Esophagus muscularis mucosa (tissue), 3 donors: Measurements from ENCODE around the gene GABRB3.

Experiments used
- CTCF ChIP-seq, 3 experiments: fragments of 200-600 bp in 2 of 3; fragments of 450-650 bp in 1 of 3; sonication (generic) in 2 of 3; IDR thresholded peaks; one replicate each; pipeline ENCODE4 v1.5.1; 2017 to 2019; ENCODE audit warnings: antibody characterized with exemption in 3 of 3, mild to moderate bottlenecking in 2 of 3, moderate library complexity in 1 of 3
- POLR2AphosphoS5 ChIP-seq, 2 donors: sonication (generic); formaldehyde crosslinking; IDR thresholded peaks; one replicate each; pipeline ENCODE4 v1.6.1; 2017; ENCODE audit warnings: antibody characterized with exemption in 2 of 2

- TF ChIP-seq CTCF (IDR thresholded peaks at IDR 0.05) (no peak), POLR2AphosphoS5 (IDR thresholded peaks at IDR 0.05) (no peak)
Measured at GRCh38 chr15:26551473-26551872, 221.4 kb downstream of the GABRB3 start.
